Activated naive CD4-positive, alpha-beta T cell treated with anti-CD3 and anti-CD28 coated beads, Interleukin-2, amount 50 U/mL, for 16 hours (primary cell): ENCODE results near the gene UBE4A.

Source experiments
- DNase-seq: peaks from one replicate; pipeline ENCODE4 v3.0.0-alpha.2; 2020

Gene UBE4A

GRCh38 chr11:118359295-118359958 lies at the start of gene UBE4A:
UBE4A (plus strand) TSS chr11:118359600; CDS start chr11:118365081, 5,481 bp downstream.
- peak; percentile 96 for DNase-seq

DNA sequence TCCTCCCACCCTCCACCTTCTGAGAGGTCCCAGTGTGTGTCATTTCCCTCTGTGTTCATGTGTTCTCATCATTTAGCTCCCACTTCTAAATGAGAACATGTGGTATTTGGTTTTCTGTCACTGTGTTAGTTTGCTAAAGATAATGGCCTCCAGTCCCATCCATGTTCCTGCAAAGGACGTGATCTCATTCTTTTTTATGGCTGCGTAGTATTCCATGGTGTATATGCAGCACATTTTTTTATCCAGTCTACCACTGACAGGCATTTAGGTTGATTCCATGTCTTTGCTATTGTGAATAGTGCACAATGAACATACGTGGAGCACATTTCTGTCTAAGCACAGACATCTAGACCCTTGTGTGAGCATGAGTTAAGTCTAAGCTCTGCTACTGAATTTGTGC lies 49.1 kb upstream of the UBE4A start:
- DNase-seq = no peak

DNA sequence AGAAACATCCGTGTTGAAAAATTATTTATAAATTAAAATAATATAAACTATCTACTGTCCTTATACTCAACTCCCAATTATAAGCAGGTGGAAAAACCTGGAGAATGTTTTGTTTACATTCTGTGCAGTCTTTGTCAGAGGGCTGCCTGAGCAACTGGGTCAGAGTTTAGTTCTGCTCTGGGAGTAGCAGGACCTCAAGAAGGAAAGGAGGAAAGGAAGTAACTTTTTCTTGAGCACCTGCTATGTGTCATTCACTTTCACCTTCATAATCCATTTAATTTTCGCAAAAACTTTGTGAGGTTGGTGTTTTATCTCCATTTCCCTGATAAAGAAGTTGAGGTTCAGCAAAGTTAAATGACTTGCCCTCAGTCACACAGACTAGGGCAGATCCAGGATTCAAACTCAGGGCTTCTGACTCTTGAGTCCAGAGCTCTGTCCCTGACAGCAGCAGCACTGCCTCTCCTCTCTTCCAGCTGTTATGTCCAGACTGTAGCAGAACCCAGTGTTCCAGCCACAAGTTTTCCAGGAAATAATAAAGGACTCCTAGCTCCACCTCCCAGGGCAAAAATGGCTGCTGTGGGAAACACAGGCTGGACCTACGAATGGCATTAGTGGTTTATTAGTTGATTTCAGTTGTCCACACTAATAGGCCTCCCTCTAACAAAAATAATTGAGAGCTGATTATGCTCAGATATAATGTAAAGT lies 48.5 kb upstream of the UBE4A start:
- no peak for DNase-seq

GRCh38 chr11:118311518-118311917 lies 47.9 kb upstream of the UBE4A start:
- no peak for DNase-seq

DNA sequence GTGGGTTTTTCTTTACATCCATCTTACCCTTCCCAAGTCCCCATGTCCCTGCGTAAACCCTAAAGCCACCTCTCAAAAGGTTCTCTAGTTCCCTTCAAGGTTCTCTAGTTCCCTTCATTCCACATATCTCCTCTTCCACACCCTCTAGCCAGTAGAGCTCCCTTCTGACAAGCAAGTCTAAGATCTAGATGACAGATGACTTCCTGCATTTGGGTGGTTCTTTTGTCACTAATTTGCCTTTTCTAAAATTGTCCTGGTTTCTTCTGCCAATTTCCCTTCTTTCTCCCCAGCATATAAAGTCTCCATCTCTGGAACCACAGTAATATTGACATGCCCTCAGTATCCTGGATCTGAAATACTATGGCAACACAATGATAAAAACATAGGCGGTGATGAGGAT lies 47.1 kb upstream of the UBE4A start:
- DNase-seq = no peak

GRCh38 chr11:118313242-118313641 lies 46.2 kb upstream of the UBE4A start:
- no peak for DNase-seq

GRCh38 chr11:118314988-118315411 lies 44.4 kb upstream of the UBE4A start:
- DNase-seq = no peak

- DNase-seq = no peak
Observed at GRCh38 chr11:118318124-118318523, 41.3 kb upstream of the UBE4A start.

GRCh38 chr11:118318581-118319336 lies 40.6 kb upstream of the UBE4A start:
- DNase-seq = no peak

GRCh38 chr11:118319337-118319707 lies 40.1 kb upstream of the UBE4A start:
- DNase-seq = no peak

GRCh38 chr11:118320515-118320914 lies 38.9 kb upstream of the UBE4A start:
- DNase-seq = no peak

DNA sequence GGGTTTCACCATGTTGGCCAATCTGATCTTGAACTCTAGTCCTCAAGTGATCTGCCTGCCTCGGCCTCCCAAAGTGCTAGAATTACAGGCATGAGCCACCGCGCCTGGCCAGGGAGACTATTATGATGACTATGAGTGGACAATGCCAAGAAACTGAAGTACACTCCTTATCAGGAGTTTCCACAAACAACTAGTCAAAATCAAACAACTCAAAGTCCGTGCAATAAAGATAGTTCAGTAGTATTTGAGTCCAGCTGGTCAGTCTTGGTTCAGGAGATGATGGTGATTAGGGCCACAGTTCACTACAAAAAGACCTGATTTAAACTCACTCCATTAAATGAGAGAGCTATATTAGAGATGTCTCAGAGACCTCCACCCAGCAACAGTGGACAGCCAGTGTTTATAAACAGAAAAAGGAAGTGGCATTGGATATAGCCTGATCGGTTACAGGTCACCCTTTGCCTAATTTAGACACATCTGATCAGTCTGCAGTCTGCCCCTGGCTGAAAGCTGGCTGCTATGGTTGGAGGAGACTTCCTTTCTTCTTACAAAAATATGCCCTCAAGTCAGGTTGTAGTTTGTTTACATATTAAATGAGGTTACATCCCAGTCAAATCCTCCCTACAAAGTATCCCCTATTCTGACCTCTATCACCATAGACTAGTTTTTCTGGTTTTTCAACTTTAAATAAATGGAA lies 37.9 kb upstream of the UBE4A start:
- DNase-seq = no peak

GRCh38 chr11:118322721-118323120 lies 36.7 kb upstream of the UBE4A start:
- no peak for DNase-seq

GRCh38 chr11:118325283-118325682 lies 34.1 kb upstream of the UBE4A start:
- no peak for DNase-seq

DNA sequence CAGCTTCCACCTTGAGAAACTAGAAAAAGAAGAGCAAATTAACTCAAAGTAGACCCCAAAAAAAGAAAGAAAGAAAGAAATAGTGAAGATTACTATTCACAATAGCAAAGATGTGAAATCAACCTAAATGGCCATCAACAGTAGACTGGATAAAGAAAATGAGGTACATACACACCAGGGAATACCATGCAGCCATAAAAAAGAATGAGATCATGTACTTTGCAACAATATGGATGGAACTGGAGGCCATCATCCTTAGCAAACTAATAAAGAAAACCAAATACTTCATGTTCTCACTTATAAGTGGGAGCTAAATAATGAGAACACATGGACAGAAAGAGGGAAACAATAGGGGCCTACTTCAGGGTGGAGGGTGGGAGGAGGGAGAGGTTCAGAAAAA lies 30.7 kb upstream of the UBE4A start:
- no peak for DNase-seq

DNA sequence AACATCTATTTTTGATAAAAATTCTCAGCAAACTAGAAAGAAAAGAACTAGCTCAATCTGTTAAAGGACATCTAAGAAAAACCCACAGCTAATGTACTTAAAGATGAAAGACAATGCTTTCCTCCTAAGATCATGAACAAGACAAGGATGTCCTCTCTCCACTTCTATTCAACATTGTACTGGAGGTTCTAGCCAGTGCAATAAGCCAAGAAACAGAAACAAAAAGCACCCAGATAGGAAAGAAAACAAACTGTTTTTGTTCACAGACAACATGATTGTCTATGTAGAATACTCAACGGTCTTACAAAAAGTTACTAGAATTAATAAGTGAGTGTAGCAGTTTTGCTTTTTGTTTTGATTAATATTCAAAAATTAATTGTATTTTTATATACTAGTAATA lies 24.7 kb upstream of the UBE4A start:
- DNase-seq = no peak

DNA sequence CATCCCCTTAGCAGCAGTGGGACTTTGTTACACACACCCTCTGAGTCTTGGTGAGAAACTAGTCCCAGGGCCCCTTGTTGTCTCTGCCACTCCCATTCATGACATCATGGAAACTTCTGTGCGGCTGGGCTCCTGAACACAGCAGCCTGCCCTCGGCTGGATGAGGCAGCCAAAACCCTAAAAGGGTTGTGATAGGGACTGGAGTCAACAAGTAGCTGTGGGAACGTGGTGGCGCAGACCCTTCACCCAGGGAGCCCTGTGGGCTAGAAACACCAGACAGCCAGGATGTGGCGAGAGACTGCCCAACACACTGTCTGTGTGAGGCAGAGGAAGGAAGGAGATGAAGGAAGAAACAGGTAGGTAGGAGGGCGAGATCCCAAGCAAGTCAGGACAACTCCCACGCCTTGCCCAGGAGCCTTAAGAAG lies 20.8 kb upstream of the UBE4A start:
- DNase-seq = peak; percentile 82

- peak; percentile 32 for DNase-seq
Observed at GRCh38 chr11:118339281-118339961, 20.0 kb upstream of the UBE4A start.

DNA sequence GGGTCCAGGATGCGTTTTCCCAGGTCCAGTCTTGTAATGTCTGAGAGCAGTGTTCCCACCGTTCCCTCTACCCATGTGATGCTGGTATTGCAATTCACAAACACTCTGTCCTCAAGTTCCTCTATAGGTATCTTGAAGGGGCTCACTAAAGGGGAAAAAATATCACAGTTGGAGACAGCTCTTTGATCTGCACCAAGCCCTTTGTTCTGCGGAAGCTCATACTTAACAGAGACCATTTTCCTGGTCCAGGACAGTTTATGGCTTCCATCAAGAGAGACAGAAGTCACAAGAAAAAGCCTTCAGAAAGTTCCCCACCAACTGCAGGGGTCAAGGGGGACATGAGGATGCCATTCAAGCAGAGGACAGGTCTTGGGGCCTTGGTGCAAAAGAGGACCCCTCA lies 19.0 kb upstream of the UBE4A start:
- DNase-seq = no peak

GRCh38 chr11:118341261-118341660 lies 18.1 kb upstream of the UBE4A start:
- no peak for DNase-seq

DNA sequence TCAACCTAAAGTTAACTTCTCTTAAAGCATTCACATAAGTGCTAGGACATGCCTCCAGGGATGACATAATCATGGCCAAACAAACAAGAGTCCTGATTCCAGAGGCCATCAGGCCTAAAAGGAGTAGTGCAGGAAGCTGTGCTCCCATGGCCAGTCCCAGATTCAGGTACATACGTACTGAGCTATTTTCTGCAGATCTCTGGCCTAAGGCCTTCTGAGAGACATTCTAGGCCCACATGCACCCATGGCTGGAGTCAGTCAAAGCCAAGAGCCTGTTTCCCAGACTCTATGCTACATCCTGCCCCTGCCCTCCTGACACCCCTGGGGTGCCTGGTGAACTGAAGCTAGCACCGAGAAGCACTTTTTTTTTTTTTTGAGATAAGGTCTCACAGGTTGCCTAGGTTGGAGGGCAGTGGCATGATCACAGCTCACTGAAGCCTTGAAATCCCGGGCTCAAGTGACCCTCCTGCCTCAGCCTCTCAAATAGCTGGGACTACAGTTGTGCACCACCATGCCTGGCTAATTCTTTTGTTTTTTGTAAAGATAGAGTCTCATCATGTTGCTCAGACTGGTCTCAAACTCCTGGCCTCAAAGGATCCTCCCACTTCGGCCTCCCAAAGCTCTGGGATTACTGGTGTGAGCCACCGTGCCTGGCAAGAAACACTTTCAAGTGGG lies 17.4 kb upstream of the UBE4A start:
- no peak for DNase-seq

- DNase-seq = peak; percentile 73
Observed at GRCh38 chr11:118342503-118343161, 16.8 kb upstream of the UBE4A start, which contains the start of gene CD3D. CD3D (minus strand) TSS chr11:118342705; CDS start chr11:118342607, 98 bp downstream.
